T-helper 22 cell (primary cell): ENCODE measurements around the gene TRIM69.
"Not testable (repeated sequence)": the region's sequence is repeated elsewhere in the genome, so short reads cannot be mapped to it uniquely, and the experiment has no call there.

Source experiments
- DNase-seq: peaks from one replicate; pipeline ENCODE4 v3.0.0-alpha.2; 2020; ENCODE audit warnings: low read depth

The TRIM69 gene

DNA sequence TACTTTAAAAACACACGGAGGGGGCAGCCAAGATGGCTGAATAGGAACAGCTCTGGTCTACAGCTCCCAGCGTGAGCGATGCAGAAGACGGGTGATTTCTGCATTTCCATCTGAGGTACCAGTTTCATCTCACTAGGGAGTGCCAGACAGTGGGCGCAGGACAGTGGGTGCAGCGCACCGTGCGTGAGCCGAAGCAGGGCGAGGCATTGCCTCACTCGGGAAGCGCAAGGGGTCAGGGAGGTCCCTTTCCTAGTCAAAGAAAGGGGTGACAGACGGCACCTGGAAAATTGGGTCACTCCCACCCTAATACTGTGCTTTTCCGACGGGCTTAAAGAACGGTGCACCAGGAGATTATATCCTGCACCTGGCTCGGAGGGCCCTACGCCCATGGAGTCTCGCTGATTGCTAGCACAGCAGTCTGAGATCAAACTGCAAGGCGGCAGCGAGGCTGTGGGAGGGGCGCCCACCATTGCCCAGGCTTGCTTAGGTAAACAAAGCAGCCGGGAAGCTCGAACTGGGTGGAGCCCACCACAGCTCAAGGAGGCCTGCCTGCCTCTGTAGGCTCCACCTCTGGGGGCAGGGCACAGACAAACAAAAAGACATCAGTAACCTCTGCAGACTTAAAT is 3.0 kb downstream of the TRIM69 start:
- DNase-seq, result not testable (repeated sequence)

DNA sequence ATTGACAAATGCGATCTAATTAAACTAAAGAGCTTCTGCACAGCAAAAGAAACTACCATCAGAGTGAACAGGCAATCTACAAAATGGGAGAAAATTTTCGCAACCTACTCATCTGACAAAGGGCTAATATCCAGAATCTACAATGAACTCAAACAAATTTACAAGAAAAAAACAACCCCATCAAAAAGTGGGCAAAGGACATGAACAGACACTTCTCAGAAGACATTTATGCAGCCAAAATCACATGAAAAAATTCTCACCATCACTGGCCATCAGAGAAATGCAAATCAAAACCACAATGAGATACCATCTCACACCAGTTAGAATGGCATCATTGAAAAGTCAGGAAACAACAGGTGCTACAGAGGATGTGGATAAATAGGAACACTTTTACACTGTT is 7.1 kb downstream of the TRIM69 start:
- not testable (repeated sequence) for DNase-seq

DNA sequence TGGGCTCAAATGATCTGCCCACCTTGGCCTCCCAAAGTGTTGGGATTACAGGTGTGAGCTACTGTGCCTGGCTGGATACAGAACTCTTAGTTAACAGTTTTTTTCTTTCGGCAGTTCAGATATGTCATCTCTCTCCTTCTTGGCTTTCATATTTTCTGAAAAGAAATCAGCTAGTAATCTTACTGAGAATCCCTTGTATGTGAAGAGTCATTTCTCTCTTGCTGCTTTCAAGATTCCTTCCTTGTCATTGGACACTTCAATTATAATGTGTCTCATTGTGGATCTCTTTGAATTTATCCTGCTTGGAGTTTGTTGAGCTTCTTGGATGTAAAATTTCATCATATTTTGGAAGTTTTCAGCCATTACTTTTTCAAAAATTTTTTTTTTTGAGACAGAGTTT is 17.0 kb downstream of the TRIM69 start:
- no peak for DNase-seq

DNA sequence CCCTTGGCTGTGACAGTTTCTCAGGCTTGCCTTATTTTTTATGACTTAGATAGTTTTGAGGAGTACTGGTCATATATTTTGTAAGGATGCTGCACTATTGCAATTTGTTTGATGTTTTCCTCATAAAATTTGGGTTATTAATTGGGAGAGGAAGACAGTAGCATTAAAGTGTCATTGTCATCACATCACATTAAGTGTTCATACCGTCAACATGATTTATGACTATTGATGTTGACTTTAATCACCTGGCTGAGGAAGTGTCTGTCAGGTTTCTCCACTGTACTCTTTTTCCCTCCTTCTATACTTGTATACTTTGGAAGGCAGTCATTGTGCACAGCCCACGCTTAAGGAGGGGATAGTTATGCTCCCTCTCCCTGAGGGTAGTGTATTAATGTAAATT is 26.9 kb downstream of the TRIM69 start:
- no peak for DNase-seq

DNA sequence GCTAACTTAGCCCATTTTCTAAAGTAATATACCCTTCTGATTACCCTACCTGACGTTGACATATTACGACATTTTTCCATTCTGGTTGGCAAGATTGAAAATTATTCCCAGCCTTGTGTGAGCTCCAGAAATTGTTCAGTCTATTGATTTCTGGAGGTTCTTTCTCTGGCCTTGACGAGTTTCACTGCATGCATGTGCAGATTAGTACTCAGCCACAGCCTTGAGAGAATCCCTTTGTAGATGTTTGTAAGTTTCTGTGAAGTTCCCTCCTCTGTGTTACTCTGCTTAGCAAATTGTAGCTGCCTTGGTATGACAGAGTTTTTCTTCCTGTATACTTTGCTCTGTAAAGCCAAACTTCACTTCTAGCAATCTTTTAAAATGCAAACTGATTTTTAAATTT is 27.5 kb downstream of the TRIM69 start:
- DNase-seq, result no peak

DNA sequence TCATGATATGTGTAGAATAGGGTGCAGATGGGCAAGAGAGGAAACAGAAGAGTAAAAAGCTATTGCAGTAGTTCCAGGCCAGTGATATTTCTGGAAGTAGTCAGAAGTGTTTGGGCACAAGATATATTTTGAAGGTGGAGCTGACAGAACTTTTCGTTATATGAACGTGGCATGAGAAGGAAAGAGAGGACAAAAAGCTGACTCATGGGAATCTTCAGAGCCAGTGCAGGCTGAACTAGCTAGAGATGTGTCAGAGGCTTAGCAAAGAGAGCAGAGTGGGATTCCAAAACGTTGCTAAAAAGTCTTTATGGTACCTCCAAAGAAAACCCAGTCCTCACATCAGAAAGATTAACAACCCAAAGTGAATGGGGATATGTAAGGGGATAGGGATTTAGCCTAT is 28.7 kb downstream of the TRIM69 start:
- no peak for DNase-seq

DNA sequence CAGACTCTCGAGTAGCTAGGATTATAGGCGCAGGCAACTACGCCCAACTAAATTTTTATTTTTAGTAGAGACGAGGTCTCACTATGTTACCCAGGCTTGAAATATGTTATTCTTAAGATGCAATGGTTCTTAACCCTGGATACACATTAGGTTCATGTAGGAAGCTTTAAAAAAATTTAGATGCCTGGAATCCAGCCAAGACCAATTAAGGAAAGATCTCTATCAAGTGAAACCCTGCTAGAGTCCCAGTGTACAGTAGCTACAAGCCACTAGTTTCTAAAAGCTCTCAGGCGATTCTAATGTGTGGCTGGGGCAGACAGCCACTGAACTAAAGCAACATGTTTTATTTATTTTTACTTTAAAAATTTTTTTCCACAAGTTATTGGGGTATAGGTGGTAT is 33.2 kb downstream of the TRIM69 start:
- DNase-seq, result no peak

DNA sequence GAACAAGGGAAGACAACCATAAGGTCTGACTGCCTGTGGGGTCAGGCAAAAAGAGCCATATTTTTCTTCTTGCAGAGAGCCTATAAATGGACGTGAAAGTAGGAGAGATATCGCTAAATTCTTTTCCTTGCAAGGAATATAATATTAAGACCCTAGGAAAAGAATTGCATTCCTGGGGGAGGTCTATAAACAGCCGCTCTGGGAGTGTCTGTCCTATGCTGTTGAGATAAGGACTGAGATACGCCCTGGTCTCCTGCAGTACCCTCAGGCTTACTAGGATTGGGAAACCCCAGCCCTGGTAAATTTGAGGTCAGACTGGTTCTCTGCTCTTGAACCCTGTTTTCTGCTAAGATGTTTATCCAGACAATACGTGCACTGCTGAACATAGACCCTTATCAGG is 34.4 kb downstream of the TRIM69 start:
- not testable (repeated sequence) for DNase-seq

DNA sequence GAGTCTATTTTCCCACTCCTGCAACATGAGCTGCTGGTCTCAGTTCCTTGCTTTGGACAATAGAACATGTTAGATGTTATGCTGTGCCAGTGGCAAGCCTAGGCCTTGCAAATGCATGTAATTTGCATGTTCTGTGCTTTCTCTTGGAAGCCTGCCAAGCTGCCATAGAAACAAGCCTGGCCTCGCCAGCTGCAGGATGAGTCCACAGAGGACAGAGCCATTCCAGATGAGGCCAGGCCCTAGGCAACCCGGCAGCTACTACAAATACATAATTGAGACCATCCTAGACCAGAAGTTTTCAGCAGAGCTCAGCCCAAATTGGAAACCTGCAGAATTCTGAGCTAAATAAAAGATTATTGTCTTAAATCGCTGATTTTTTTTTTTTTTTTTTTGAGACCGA is 39.6 kb downstream of the TRIM69 start:
- DNase-seq, result no peak

DNA sequence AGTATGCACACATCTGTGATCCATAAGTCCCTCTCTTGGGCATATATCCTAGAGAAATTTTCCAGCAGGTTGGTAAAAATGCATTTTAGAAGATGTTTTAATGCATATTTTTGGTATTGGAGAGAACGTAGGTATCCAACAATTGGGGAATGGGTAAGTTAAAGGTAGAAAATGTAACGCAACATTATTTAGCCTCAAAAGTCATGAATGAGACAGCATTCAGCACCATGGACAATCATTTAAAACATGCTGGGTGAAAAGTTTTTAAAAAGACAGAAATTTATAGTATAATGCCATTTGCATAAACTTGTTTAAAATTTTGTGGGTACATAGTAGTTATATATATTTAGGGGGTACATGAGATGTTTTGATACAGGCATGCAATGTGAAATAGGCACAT is 43.4 kb downstream of the TRIM69 start:
- DNase-seq, result no peak

DNA sequence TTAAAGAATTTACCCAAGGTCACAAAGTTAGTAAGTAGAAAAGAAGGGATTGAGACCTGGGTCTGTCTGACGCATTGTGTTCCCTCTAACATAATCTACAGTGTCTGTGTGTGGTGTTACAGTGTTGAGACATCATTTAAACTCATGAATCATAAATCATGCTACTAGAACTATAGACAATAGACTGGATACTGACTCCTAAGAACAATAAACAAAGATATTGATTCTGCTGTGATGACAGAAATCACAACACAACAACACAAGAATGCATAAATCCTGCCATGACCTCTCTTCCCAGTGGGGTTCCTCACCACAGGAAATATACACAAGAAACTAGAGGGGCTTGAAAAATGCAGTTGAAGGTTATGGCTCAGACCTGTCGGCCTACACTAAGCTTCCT is 44.3 kb downstream of the TRIM69 start:
- no peak for DNase-seq

DNA sequence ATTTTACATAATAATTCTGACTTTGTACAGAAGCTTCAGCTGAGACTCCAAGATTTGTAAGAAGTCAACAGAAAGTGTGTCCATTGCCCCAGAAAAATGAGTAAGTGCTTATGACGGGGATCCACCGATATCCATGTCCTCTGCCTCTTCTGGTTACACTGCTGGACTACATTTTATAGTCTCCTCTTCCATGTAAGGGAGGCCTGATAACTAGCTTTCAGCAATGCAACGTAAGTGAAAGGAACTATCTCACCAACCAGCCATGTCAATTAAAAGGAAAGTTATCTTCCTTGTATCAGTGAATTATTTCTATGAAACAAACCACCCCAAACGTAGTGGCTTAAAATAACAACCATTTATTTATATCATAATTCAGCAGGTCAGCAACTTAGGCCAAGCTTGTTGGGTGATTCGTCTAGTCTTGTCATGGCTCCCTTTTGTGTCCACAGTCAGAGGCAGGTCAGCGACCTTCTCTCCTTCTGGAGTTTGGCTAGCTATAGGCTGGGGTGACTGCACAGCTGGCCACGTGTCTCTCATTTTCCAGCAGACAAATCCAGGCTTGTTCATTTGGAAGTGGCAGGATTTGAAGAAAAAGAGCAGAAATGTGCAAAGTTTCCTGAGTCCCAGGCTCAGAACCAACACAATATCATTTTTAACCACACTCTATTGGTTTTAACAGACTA is 44.9 kb downstream of the TRIM69 start:
- no peak for DNase-seq

DNA sequence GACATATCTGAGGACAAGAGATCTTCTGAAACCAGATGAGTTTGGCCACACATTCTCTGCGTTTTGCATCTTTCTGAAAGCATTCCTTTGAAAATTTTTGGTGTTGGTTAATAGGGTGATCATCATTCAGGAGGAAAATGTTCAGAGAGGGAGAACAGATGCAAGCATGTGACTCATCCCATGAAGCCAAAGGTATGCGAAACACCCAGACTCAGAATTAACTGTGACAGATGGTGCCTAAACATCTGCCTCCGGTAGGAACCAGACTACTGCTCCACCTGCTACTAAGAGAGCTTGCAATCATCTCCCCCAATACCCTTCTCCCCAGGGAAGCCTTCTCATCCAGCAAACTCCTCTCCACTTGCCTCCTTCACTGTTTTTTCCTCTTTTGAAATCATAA is 46.2 kb downstream of the TRIM69 start:
- DNase-seq, result no peak

DNA sequence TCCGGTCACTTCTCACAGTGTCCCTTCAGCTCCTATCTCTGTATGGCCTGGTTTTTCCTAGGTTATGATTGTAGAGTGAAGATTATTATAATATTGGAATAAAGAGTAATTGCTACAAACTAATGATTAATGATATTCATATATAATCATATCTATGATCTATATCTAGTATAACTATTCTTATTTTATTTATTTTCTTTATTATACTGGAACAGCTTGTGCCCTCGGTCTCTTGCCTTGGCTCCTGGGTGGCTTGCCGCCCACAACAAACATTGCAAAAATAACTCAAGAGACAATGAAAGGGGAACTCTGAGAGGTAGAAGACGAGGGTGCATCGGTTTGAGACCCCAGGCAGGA is 48.6 kb downstream of the TRIM69 start:
- DNase-seq, result not testable (repeated sequence)

DNA sequence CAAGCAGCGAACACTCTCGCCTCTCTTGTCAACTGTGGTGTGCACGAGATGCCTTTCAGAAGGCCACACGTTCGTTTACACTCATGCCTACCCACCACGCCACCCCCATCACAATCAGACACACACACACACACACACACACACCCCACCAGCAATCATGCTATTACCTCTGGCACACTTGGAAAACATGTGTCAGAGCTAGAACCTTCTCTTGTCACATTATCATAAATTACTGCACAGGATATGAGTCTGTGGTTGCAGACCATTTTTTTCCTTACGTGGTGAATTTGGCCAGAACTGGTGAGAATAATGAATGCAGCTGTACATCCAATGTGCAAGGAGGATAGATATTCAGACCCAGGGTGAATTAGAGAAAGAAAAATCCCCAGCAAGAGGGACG is 52.4 kb downstream of the TRIM69 start:
- DNase-seq, result no peak

DNA sequence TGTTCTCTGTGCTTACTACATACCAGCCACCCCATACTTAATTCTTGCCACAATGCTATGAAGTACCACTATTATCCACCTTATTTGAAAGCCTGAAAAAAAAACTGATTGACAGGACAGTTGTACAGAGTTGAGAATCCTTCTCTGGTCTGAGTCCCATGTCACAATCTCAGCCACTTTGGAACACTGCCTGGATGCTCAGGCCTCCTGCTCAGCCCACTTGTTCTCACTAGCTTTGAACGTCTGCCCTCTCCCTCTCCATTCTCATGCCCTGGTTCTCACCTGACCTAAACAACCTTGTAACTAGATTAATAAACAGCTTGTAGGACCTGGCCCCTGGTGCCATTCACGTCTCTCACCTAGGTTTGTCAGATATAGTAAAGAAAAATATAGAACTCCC is 53.9 kb downstream of the TRIM69 start:
- DNase-seq, result no peak

DNA sequence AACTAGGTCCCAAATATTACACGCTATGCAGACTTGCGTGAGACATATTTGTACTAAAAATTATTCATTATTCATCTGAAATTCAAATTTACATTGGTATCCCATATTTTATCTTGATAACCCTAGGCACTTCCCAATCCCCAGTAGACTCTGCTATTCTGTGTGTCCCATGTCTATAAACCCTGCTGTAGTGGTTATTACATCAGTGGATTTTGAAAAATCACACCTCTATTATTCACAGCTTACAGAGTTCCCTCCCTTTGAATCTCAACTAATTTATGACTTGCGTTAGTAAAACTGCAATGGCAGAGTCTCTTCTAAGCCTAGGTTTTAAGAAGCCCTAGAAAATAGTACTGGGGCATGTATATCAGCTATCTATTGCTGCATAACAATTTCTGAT is 54.3 kb downstream of the TRIM69 start:
- DNase-seq, result no peak

DNA sequence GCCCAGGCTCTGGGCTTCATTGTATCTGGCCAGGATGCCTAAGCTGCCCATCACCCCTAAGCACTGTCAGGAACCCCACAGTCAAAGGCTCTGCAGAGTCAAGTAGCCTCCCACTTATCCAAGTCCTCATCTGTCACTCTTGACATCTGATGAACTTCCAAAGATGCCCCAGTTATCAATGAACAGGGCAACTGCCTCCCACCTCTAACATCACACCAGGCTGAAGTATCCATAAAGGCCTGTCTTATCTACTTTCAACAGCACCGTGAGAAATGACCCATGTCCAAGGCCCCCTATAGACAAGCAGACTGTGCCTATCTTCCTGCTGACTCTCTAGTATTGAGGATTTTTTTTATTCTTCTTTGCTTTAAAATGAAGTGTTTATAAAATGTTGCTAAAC is 56.4 kb downstream of the TRIM69 start:
- DNase-seq, result no peak

DNA sequence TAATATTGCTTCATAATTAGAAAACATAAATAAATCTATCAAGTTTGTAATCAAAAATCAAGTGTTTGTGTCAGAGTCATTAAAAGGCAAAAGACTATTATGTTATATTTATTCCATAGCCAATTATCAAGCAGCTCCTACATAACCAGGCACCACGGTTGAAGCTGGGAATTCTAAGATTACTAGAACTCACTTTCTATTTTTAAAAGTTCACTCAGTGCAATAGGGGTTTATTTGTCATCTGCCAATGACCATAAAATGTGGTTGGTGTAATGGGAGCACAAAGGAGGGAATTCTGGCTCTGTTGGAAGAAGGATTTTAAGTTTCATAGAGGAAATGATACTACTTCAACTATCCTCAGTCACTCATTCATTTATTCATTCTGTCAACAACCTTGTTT is 57.7 kb downstream of the TRIM69 start:
- DNase-seq, result no peak

DNA sequence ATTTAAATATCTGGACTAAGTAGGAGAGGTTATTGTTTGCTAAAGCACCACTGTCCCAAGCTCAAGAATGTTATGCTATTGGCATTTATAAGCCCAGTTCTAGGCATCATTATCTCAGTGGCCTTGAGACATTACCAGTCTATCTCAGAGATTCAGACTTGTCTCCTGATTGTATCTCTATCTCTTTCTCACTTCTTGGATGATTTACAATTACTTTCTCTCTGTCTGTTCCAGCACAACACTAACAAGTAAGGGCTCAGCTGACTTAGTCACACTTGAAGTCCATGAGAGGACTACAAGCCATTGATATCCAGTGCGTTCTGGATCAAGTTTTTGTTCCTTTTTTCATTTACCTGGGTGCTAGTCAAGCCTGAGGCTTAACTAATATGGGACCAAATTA is 60.2 kb downstream of the TRIM69 start:
- no peak for DNase-seq

DNA sequence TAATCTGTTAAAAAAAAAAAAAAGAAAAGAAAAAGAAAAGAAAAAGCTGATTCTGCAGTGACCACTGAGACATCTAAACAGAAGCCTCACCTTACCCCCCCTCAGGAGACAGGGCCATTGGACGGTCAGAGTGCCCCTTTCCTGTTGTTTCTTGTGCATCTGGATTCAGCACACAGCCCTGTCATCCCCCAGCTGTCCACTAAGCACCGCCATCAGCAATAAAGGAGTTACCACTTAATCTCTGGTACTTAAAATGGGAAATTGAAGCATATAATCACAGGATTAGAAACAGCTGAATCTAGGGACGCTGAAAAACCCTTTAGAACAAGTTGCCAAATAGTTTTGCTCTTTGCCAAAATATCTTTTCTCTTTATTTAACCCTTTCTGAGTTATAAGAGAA is 62.5 kb downstream of the TRIM69 start:
- no peak for DNase-seq

DNA sequence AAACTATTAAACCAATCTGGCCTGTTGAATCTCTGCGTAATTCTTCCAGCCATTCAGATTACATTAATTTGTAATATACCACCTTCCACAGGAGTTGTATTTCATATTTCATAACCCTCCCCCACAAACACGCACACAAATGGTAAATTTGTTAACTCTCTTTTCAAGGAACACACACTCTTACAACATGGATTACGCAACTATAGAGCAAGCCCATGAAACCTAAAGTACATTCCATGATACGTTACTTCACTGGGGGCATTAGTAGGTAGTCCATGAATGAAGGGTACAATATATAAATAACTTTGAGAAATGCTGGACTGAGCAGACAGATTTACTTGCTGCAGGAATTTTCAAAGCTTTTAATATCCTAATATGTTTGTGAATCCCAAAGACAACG is 65.0 kb downstream of the TRIM69 start:
- no peak for DNase-seq

DNA sequence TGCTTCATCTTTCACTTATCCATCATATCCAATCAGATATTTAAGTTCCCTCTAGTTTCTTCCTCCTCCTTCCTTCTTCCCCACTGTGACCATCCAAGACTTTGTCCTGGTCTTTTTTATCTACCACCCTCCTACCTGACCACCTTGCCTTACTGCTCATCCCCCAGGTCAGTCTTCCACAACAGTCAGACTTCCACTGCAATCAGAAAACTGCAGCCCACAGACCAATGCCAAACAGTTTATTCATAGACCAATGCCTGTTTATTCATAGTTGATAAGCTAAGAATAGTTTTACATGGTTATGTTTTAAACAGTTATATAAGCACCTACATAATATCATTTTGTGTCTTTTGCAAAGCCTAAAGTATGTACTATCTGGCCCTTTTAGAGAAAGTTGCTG is 65.5 kb downstream of the TRIM69 start:
- DNase-seq, result no peak

DNA sequence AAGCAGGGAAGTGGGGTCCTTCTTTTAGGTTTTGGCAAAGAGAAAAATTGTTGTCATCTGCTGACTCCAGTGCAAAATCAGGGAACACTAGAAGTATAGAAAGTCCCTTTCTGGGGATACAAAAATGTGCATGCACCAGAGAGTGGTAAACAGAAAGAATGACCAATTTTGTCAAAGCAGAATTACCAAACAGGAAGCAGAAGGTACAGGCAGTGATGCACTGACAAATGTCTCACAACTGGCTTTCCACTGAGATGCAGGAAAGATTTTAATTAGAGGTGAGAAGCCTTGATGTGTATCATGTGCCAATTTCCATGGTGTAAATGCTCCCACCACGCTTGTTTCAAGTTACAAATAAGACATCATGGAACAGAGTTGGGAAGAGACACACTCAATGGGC is 66.0 kb downstream of the TRIM69 start:
- DNase-seq, result no peak
